HG03439 (cell line): Measurements from ENCODE around the gene KCP.
"Not testable (repeated sequence)": the region's sequence is repeated elsewhere in the genome, so short reads cannot be mapped to it uniquely, and the experiment has no call there.

Experiments
- ATAC-seq: cut with Tn5 transposase; IDR thresholded peaks from one replicate; pipeline ENCODE4 v1.9.1; 2021; ENCODE audit warnings: mild to moderate bottlenecking, moderate library complexity; ENCODE audit not compliant: unreplicated experiment

The KCP gene

DNA sequence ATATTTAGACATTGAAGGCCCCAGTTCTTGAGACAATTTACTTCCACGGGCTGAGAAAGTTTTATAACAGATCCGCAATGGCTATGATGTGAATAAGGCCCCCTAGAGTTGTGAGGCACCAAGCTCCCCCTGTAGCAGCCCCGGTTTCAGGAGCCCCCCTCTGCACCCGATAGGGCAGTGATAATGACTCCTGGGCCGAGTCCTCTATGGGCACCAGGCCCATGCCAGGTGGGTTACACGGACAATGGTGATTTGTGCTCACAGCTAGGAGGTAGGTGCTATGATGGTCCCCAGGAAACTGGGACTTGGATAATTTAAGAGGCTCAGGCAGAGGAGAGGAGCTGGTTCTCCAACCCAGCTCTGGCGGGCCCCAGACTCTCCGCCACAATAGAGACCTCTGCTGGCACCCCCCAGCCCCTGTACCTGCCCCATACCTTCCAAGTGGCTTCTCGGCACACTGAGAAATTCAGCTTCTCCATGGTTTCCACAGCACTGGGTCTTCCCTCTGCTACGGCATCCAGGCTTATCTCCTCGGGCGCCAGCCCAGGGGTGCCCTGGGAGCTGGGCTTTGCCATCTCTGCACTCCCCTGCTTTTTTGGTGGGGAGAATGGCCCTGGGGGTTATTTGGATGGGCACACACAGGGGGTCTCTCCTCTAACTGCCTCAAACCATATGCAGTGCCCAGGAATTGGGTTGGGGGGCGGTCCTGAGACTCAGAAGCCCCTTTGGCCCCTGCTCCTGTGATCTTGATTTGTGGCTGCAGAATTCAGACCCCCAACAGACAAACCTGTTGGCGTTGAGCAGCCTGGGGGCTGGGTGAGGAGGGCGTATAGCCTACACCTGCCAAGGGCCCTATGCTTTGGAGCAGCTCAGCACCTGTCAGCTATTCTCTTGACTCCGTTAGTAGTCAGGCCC, 12.2 kb upstream of the KCP start:
- no peak for ATAC-seq

- no peak for ATAC-seq
Measured at GRCh38 chr7:128921866-128922440, 11.4 kb upstream of the KCP start.

DNA sequence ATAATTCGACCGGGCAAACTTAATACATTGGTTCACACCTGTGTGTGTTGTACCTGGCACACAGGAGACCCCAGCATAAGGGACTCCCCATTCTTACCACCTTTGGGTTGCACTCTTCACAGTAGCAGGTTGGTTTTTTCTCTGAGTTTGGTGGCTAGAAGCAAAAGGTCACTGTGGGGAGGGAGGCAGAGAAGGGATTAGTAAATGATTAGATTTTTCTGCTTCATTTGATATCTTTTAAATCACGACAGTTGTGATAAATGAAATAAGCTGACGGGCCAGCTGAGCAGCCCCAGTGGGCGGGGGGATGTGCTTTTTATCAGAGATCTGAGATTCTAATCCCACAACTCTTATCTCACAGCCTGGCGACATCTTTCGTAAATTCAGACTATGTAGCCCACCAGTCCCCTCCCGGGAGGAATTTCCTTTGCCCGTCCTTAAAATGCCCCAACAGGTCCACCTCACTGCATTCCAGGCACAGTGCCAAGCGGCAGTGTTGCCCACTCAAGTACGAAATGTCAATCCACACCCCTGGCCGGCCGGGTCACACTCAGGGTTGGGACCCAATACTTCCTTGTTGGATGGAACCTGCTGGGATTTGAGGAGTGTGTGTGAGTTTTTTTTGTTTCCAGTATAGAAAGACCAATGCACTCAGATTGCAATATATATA, 10.5 kb upstream of the KCP start:
- no peak for ATAC-seq

GRCh38 chr7:128919881-128920799, 9.6 kb upstream of the KCP start:
- no peak for ATAC-seq

GRCh38 chr7:128919241-128919640, 8.7 kb upstream of the KCP start:
- no peak for ATAC-seq

DNA sequence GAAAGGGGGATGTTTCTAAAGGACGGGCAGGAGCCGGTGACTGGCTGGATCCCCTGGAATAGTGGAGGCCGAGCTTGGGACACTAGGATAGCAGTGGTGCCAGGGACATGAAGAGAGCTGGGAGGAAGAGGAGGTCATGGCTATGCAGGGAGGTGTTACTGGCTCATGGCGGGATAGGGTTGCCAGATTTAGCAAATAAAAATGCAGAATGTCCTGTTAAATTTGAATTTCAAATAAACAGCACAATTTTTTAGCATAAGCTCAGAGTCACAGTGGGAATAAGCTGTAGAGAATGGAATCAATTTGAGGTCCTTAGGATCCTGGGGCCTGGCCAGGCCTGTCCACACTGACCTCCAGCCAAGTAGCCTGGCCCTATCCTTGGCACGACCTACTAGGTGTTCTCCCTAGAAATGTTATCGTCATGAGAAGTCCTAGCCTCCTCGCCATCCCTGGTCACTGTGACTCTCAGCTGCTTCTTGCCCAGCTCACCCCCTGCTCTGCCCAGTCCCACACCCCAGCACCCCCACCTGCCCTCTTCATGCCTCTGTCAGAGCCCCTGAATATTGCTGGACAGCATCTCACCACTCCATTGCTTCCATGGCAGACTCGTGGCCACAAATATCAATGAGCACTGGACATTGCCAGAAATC, 7.6 kb upstream of the KCP start:
- ATAC-seq = no peak

DNA sequence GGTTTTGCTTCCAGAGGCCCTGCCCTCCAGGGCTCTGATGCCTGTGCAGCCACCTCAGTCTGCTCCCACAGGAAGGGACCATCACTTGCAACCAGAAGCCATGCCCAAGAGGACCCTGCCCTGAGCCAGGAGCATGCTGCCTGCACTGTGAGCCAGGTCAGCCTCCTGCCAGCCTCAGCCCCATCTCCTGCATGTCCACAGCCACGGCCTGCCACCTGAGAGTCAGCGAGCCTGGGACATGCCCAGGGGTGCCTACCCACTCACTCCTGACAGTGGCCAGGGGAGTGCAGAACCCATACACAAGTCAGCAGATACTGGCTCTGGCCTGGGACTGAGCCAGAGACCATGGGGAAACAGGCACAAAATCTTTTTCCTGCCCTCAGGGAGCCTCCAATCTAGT, 6.6 kb upstream of the KCP start:
- ATAC-seq = no peak

DNA sequence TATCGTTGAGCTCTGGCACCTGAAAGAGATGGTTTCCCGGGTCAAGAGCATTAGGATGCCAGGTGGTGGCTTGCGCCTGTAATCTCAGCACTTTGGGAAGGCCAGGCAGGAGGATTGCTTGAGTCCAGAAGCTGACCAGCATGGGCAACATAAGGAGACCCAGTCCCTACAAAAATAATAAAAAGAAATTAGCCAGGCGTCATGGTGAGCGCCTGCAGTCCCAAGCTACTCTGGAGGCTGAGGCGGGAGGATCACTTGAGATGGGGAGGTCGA, 6.1 kb upstream of the KCP start:
- no peak for ATAC-seq

DNA sequence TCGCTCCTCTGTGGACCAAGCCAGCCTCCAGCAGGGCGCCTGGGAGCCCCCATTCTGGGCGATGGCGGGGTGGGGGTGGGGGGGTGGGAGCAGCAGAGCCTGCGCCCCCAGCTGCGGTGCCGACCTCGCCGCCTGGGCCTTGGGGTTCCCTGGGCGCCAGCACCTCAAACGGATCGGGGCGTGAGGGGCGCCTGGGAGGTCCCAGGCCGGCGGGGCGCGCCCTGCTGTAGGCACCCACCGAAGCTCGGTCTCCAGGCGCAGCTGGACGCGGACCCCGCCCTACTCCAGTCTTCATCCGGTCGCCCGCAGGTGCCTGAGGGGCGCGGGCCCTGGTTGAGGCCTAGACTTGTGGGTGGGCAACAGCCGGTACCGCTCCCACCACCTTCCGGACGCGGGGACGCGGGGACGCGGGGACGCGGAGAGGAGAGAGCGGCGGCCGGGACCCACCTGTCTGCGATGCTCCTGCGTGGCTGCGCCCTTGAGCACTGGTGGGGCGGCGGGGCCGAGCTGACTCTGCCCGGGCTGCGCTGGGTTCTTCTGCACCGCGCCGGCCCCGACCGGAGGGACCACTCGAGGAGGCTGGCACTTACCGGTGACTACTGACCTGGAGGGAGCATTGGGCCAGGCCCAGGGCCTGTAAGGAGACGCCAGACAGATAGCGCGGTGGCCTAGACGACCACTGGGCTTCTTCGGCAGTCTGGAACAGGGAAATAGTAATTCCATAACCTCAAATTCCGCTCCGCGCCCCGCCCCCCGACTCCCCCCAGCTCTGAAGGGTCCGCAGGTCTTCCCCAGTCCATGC, 5.5 kb upstream of the KCP start:
- ATAC-seq = no peak

- no peak for ATAC-seq
Measured at GRCh38 chr7:128915271-128915819, 4.8 kb upstream of the KCP start.

DNA sequence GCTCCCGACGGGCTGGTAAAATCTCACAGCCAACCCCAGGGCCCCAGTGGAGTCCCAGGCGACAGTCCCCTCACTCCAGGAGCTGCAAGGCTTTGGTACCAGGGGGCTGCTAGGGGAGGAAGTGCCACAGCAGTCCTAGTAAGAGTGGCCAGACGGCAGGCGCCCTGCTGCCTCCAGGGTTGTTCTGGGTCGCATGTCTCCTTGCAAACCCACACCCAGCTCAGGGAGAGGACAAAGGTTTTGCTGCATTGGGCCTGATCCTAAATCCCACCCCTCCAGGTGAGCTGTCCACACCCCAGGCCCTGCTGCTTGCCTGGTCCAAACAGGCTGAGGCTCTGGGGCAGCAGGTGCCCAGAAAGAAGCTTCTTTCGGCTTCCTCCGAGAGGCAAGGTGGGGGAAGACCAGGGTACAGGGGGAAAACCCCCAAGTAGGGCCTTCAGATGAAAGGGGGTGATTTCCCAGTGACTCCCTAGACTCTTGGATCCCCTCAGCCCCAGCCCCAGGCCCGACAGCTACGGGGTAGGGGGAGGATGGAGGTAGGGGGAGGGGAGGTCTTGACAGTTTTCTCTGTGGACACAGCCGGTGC, 4.2 kb upstream of the KCP start:
- peak; percentile 46 for ATAC-seq

- no peak for ATAC-seq
Measured at GRCh38 chr7:128913870-128914565, 3.5 kb upstream of the KCP start.

GRCh38 chr7:128912709-128913495, 2.4 kb upstream of the KCP start:
- not testable (repeated sequence) for ATAC-seq

- ATAC-seq = no peak
Measured at GRCh38 chr7:128912281-128912680, 1.8 kb upstream of the KCP start.

DNA sequence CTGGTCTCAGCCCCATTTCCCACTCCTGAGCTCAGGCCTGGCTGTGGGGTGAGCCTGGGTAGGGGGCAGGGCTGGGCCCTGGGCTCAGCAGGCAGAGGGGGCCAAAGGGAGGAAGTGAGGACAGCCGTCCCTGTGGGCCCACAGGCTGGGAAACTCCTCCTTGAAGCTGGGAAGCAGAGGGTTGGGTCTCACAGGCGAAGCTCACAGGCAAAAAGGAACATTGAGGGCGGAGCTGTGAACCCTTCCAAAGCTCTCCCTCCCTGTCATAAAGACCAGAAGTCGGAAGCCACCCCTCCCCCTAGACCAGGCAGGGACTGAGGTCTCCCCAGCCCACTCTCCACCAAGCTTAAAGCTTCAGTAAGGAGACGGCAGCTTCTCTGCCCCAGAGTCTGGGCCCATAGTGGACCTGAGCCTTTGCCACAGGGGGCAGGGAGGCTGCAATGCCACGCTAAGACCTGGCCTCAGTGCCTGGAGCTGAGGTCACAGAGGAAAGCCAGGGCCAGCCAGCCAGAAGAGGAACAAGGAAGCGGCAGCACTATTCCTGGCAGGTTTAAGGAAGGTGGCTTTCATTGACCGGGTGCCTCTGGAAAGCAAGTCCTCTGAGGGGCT, 1.0 kb upstream of the KCP start:
- no peak for ATAC-seq

DNA sequence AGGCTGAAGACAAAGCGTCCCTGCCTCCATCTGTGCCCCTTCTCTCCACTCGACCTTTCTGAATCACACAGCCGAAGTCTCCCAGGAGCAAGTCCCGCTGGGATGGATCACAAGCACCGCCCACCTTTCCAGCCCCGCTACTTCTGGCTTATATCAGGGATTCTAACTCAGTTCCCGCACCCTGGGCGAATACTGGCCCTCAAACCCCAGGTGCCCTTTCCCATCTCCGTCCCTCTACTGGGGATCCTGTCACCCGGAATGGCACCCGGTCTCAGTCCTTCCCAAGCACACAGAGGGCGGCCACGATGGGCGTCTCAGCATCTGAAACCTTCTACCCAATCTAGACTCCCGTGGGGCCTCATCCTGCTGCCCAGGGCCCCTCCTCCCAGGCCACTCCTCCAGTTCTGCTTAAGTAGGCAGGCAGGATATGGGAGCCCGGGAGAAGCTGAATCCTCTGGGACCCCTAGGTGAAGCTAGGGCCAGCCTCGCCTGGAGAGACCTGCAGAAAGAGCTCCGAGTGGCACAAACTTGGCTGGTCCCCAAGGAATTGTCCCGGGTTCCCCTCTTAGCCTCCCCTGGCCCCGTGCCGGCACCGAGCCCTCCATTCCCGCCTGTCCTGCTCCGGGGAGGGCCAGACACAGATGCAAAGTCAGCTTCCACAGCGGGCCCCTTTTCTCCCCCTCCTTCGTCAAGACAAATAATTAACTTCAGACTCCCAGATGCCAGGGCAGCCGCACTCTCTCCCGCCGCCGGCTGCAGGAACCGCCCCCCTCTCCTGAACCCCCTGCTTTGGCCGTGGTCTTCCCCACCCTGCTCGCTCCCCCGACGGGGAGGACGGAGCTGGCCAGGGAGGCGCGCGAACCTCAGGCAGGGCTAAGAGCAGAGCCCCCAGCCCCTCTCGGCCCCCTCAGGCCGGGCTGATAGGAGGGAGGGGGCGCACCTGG, 612 bp downstream of the KCP start:
- no peak for ATAC-seq
